Amygdala (tissue), 56 donors: ENCODE measurements around the gene TMEM204.

Experiments
- DNase-seq, 56 donors: peaks; one replicate each; lab custom pipeline; 2025; lab: John Stamatoyannopoulos, UW

Gene TMEM204

DNA sequence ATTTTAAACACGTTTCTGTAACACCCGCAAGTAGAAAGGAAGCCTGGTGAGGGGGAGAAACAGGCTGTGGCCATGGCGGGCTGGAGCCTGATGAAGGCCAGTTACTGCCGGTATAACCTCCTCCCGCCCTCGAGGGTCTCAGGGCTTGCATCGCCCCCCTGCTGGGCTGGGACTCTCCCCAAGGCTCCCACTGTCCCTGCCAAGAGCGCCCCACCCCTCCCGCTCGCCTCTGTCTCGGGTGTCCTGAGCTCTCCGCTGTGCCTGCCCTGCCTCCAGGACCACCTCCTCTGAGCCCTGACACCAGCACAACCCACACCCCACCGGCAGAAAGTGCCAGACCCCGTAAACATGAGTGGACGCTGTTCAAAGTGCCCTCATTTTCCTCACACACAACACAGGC is 18.7 kb downstream of the TMEM204 start:
- no peak for DNase-seq

DNA sequence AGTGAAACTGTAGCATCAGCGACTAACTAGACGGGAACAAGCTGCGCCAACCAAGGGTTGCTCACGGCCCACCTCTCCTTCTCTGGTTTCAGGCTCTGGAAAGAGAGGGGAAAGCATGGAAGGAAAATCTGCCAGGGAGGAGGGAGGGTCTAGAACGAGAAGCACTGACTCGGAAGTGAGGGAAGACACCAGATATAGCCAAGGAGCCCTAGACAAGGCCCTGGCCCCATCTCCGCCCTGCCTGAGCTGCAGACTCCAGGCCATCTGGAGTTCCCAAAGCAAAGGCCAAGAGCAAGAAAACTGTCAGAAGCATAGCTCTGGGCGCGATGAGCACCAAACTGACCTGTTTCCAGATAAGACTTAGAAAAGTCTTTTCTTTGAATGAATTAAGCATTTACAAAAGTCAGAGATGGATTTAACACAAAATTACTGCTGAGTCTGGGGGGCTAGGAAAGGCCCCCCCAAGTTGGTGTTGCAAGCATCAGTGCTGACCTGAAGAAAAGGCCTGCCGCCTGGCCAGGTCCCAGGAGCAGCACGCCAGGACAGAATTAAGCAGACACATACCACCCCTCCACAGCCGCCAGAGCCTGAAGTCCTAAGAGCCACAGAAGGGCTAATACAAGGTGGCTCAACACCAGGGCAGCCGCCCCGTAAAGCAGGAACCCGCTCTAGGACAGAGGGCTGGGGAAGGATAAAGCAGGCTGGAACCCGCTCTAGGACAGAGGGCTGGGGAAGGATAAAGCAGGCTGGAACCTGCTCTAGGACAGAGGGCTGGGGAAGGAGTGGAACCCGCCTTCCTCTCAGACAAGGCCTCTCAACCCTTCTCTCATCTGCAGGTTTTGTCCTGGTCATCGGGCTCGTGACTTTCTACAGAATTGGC is 20.7 kb downstream of the TMEM204 start:
- no peak for DNase-seq

DNA sequence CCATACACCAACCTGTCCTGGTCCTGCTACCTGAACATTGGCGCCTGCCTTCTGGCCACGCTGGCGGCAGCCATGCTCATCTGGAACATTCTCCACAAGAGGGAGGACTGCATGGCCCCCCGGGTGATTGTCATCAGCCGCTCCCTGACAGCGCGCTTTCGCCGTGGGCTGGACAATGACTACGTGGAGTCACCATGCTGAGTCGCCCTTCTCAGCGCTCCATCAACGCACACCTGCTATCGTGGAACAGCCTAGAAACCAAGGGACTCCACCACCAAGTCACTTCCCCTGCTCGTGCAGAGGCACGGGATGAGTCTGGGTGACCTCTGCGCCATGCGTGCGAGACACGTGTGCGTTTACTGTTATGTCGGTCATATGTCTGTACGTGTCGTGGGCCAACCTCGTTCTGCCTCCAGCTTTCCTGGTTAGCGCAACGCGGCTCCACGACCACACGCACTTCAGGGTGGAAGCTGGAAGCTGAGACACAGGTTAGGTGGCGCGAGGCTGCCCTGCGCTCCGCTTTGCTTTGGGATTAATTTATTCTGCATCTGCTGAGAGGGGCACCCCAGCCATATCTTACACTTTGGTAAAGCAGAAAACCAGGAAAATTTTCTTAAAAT is 21.5 kb downstream of the TMEM204 start:
- no peak for DNase-seq

DNA sequence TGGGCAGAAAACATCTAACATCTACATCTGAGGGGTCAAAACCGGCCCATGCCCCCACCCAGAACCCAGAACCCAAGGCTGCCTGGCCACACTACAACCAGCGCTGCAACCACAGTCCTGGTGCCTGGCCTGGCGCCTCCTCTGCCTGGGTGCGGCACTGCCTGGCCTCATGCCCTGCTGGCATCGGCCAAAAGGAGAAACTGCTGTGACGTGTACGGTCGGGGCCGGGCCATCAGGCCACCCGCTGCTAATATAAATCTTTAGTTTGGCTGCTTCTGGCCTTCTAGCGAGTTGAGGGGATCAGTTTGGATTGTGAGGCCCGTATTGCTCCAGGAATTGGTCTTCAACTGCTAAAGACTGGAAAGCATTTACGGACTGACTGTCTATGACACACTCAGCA is 22.8 kb downstream of the TMEM204 start:
- peak in 1 of 56 donors; percentile 5 for DNase-seq

DNA sequence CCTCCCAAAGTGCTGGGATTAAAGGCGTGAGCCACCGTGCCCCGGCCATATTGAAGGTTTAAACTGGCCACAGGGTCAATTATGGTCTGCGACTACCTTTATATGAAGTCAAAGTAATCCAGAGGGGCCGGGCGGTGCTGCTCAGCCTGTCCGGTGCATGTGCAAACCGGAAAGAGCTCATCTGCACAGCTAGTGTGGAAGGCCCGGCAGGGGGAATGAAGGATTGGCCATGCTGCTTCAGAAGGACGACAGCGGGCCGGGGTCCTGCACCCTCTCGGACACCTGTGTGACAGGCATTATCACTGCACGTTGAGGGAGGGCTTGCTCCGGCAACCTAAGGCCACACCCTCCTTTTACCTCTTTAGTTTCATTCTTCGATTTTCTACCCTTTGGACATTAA is 23.6 kb downstream of the TMEM204 start:
- no peak for DNase-seq

DNA sequence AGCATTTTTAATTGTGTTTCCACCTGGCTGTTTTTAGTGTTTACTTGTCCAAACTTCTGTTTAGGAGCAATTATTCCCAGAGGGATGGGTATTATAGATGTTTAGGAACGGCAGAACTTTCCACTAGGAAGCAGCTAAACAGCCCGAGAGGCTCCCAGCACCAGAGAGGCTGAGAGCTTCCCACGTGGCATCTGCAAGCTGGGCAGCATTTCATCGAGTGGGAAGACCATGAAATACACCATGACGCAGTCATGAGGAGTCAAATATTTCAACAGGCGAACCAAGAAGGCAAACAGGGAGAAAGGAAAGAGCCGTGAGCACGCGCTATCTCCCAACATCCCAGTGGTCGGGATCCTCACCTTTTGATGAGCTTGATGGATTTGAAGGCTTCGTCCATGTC is 24.1 kb downstream of the TMEM204 start:
- DNase-seq, result peak in 3 of 56 donors; percentile 2 to 5 (median 3)

DNA sequence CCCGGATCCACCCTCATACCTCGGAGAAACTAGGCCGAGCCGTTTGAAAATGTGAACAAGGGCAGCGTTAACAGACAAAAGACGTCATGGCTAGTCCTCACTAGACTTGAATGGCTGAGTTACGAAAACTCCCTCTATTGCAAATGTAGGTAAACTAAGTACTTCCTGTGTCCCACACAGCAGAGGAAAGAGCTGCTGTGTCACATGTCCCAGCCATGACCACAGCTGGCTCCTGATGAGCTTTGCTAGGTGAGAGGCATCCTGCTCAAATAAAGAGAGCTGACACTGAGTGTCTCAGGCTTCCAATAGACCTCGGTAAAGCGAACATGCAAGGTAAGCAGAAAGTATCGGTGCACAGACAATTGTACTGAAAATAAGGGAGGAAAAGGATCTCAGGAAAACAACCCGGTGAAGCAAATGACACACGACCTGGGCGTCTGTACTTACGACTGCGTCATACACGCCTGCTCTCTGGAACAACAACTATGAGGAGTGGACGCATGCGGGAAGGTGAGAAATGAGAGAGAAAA is 26.0 kb downstream of the TMEM204 start:
- DNase-seq, result no peak

DNA sequence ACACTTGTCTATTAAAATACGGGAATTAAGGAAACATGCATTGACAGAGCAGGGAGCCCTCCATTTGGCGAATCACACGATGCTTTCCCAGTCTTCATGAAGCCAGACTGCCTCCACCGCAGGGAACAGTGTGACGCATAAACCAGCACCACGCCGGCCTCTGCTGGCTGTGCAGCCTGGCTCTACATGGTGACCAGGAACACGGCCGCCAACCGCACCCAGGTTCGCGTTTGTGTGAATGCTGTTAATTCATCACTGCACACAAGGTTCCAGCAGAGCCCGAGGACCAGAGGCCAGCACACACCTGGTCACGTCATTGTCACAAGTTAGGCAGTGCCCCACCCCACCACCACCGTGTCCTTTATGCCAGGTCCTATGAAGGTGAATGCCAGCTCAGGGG is 26.7 kb downstream of the TMEM204 start:
- no peak for DNase-seq

DNA sequence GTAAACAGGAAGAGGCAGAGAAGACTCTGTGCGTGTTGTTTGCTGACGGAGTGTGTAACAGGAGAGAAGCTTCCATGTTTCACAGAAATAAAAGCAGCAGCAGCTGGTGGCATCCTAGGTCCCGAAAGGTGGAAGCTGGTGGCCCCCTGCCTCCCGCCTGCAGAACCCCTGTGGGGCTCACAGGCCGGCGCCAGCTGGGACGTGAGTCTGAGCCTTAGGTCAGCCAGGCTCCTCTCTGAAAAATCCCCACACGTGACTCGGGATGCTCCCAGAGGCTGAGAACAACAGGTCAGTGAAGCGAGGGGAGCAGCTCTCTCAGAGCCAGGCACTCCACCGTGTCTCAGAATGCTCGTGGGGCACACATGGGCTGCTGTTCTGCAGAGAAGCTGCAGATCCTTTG is 27.4 kb downstream of the TMEM204 start:
- DNase-seq, result no peak

DNA sequence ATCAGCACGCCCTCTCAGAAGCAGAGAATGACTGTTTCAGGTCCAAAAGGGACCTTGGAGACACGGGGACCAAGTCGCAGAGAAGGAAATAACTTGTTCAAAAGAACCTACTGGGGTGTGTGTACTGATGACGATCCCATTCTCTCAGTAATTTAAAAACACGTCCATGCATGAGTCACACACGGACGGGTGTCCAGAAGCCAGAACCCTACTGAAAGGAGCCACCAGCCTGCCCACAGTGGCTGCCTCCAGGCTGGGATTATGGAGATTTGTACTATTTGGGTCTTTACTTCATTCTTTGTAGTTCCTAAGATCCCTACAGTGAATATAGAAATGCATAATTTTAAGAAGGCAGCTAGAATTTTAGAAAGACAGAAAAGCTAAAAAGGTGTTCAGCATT is 27.8 kb downstream of the TMEM204 start:
- no peak for DNase-seq

DNA sequence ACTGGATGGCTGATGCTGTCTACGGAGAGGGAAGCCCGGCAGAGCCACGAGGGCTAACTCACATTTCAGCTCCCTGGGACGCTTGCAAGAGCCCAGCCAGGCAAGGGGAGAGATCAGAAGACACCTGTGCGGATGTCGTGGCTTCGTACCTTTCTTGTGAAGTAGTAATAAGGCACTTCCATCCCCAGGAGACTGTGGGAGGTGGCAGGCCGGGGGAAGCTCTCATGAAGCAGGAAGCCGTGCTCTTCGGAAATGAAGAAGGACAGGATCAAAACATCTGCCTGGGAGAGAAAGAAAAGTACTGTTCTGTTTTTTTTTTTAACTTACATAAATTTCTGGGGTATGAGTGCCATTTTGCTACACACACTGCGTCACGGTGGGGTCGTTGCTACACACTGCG is 28.4 kb downstream of the TMEM204 start:
- DNase-seq, result no peak

DNA sequence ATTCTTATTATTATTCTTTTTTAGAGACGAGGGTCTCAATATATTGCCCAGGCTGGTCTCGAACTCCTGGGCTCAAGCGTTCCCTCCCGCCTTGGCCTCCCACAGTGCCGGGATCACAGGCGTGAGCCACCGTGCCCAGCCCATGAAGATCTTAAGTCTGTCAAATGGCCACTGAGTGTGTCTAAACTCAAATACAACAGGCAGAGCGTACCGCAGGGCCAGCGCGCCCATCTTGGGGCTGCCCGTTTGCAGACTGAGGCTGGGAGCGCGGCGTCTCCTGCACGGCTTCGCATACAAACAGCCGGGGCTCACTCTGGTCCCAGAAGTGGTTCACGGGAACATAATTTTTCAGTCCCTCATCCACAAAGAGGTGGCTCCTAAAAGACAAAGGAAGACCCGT is 30.3 kb downstream of the TMEM204 start:
- DNase-seq, result no peak

DNA sequence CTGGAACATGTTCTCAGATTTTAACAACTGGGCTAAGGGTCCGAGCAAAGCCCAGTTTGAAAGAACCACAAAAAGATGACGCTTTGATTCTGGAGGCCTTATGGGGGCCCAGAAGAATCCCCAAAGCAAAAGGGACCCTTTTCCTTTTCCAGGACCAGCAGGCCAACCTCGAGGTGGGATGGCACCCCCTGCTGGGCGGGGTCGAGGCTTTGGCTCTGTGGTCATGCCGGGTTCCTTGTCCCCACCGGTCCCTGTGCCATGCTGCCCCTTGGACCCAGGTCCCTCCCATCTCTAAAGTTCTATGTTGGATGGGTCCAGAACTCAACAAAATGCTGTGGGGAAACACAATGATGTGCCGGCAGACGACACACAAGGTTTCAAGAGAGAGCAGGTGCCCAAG is 30.9 kb downstream of the TMEM204 start:
- peak in 1 of 56 donors; percentile 8 for DNase-seq

DNA sequence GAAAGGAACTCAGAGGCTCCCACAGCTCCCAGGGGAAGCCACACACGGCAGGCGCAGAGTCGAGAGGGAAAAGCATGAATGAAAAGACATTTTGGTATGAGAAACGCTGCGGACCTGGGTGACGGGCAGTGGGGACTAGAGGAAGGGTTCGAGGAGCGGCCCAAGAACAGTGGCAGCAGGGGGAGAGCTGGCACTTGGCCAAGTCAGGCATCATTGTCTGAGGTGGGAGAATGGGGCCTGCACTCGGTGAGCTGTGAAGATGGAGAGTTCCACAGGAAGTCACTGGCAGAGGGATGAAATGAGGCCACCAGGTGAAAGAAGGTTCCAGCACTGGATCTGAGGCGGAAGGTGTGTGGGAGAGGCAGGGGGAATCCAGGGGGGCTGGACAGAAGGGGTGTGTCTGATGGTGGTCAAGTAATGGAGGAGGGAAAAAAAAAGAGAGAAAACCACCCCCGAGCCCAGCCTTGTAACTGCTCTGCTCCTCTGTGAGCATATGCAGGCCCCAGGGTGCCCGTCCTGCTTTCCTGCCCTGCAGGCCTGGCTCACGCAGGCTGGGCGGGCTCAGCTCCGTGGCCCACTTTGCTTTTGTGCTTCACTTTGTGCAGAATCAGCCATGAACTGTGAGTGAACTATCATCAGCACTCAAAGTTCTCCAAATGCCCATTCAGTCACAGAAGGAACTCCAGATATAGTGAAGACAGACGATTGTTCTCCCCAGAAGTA is 31.8 kb downstream of the TMEM204 start:
- DNase-seq, result no peak

DNA sequence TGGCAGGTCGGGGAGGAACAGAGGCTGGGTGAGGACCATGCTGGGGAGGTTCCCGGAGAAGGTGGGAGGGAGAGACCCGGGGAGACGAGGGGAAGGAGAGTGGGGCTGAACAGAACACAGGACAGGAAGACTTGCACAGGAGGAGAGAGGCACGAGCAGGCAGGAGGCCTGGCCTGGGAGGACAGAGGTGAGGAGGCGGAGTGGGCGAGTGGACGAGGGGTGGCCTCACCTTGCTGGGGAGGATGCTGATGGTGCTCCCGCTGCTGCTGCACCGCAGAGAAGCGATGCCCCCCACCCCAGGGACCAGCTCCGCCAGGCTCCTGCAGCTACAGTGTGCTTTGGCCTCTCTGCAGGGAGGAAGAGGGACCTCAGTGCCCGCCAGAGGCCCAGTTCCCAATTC is 34.5 kb downstream of the TMEM204 start:
- no peak for DNase-seq

DNA sequence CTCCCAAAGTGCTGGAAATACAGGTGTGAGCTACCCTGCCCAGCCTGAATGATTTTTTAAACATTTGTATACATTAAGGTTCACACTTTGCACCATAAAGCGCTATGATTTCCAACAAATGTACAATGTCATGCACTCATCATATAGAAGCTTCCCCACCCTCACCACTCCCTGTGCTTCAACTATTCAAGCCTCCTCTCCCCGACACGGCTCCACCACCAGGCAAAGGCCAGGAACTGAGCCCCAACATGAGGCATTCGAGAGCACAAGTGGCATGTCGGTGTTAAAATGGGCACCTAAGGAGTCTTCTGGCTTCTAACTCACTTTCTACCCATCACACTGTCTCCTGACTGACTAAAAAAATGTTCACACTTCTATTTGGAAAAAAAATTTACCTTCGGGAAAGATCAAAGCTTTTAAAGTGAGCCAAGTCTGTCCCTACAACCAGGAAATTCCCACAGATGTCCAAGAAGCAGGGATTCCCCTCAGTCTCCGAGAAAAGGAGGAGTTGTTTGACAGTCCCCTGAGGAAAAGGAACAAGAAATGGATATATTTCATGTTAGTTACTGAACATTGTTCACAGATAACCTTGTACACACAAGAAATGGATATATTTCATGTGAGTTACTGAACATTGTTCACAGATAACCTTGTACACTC is 37.7 kb downstream of the TMEM204 start:
- no peak for DNase-seq

DNA sequence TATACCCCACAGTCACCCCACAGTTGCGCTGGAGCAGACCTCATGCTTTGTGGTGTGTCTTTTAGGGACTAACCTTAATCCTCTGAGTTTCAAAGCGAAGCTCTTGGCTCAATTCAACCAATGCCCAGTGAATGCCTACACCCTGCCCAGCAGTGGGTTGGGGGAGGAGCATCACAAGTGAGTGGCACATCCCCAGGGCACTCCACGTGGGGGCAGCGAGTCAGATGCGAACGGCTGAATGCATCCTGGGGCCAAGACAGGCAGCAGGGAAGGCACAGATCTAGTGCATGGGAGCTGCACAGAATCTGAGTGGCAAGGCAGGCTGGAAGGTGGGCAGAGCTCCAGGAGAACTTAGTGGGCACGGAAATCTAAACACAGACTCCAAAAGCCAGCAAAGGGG is 39.2 kb downstream of the TMEM204 start:
- no peak for DNase-seq

DNA sequence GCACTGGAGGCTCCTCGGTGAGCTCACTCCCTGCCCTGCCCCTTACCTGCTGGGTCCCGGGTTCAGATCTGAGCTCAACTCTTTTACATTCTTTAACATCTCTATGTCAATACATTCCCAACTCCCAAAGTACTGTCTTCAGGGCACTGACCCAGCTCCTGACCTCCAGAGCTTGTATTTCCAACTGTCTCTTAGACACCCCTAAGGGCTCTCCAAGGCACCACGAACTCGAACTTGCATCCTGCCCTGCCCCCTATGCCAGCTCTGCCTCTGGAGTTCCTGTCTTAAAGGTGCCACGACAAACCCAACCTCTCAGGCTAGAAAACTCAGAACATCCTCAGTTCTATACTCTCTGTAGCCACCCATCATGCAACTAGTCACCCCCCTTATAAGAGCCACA is 39.8 kb downstream of the TMEM204 start:
- no peak for DNase-seq

DNA sequence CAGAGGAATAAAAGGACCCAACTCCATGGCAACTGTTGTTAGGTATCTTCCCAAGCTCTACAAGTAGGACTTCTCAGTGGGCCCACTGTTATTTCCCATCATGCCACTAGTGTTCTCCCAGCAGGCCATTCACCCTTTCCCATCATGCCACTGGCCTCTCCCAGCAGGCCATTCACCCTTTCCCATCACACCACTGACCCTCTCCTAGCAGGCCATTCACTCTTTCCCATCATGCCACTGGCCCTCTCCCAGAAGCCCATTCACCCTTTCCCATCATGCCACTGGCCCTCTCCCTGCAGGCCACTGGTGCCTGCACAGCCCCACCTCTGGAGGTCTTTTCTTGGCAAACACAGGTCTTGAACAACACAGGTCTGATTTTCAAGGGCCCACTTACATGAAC is 42.1 kb downstream of the TMEM204 start:
- DNase-seq, result no peak

DNA sequence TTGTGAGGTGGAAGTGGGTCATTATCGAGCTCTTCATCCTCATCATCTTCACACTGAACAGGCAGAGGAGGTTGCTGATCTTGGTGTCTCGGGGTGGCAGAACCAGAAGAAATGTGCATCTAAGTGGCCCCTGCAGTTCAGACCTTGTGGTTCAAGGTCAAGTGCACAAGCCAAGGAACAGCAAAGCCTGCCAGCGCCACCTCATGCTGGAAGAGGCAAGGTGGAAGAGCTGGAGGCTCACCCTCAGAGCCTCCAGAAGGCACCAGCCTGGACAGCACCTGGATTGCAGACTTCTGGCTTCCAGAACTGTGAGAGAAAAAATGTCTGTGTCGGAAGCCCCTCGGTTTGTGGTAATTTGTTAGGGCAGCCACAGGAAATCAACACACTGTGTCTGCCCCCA is 45.7 kb downstream of the TMEM204 start:
- no peak for DNase-seq

DNA sequence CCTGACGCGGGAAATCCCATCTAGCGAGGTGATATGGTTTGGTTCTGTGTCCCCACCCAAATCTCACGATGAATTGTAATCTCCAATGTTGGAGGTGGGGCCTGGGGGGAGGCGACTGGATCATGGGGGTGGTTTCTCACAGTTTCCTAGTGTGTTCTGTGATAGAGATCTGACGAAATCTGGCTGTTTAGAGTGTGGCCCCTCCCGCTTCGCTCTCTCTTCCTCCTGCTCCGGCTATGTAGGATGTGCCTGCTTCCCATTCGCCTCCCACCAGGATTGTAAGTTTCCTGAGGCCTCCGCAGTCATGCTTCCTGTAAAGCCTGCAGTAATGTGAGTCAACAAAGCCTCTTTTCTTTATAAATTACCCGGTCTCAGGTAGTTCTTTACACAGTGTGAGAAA is 46.8 kb downstream of the TMEM204 start:
- DNase-seq, result no peak
